GM19463 (cell line): Measurements from ENCODE around the gene TAC3.
"Not testable (repeated sequence)": the region's sequence is repeated elsewhere in the genome, so short reads cannot be mapped to it uniquely, and the experiment has no call there.

Source experiments
- ATAC-seq: cut with Tn5 transposase; IDR thresholded peaks from one replicate; pipeline ENCODE4 v1.9.1; 2021; ENCODE audit warnings: mild to moderate bottlenecking, moderate library complexity; ENCODE audit not compliant: unreplicated experiment

The TAC3 gene

GRCh38 chr12:56987011-56987410, 29.3 kb downstream of the TAC3 start:
- ATAC-seq: no peak

- ATAC-seq: not testable (repeated sequence)
These were observed 30.6 kb downstream of the TAC3 start for GRCh38 chr12:56985714-56986113.

GRCh38 chr12:56983386-56983785, 32.9 kb downstream of the TAC3 start:
- no peak for ATAC-seq

GRCh38 chr12:56982578-56983236, 33.6 kb downstream of the TAC3 start:
- not testable (repeated sequence) for ATAC-seq

- no peak for ATAC-seq
These were observed 35.3 kb downstream of the TAC3 start for GRCh38 chr12:56980941-56981530.

- ATAC-seq: no peak
These were observed 36.1 kb downstream of the TAC3 start for GRCh38 chr12:56980268-56980667.

GRCh38 chr12:56979628-56980027, 36.7 kb downstream of the TAC3 start:
- no peak for ATAC-seq

- ATAC-seq: no peak
These were observed 37.8 kb downstream of the TAC3 start for GRCh38 chr12:56978397-56979138.

GRCh38 chr12:56977361-56977760, 39.0 kb downstream of the TAC3 start:
- not testable (repeated sequence) for ATAC-seq

- not testable (repeated sequence) for ATAC-seq
These were observed 42.1 kb downstream of the TAC3 start for GRCh38 chr12:56974224-56974623.

GRCh38 chr12:56968910-56969309, 47.4 kb downstream of the TAC3 start:
- ATAC-seq: not testable (repeated sequence)

GRCh38 chr12:56965997-56966642, 50.2 kb downstream of the TAC3 start:
- ATAC-seq: not testable (repeated sequence)

GRCh38 chr12:56965124-56965523, 51.2 kb downstream of the TAC3 start:
- ATAC-seq: not testable (repeated sequence)

- not testable (repeated sequence) for ATAC-seq
These were observed 52.8 kb downstream of the TAC3 start for GRCh38 chr12:56963557-56963956.

GRCh38 chr12:56962247-56962646, 54.1 kb downstream of the TAC3 start:
- ATAC-seq: not testable (repeated sequence)
